CD14-positive monocyte (primary cell): Measurements from ENCODE around the gene TBC1D22A. TPM values are rescaled to one million over a fixed set of nuclear protein-coding genes. Genes with fewer than 3 reads are reported as not detected.

Experiments used
- DNase-seq, 3 donors: peaks; one replicate each; pipeline ENCODE4 v3.0.0-alpha.2; 2011 to 2022
- H2AFZ ChIP-seq: 2 replicates; pipeline ENCODE4 v1.6.0; 2012; ENCODE audit warnings: mild to moderate bottlenecking, low read depth, low read length, inconsistent platforms; ENCODE audit not compliant: insufficient read depth, poor library complexity, severe bottlenecking
- H3K27ac ChIP-seq, 2 donors: 1 replicate in 1 of 2; 2 replicates in 1 of 2; pipeline ENCODE4 v1.5.1; 2012 to 2013; ENCODE audit warnings: low read length in 2 of 2, control low read depth in 1 of 2, inconsistent platforms in 1 of 2, low read depth in 1 of 2, mild to moderate bottlenecking in 1 of 2
- H3K27me3 ChIP-seq, 2 donors: one replicate each; pipeline versions ENCODE4 v1.6.0 to v1.6.1; 2011 to 2013; ENCODE audit warnings: low read length in 2 of 2; ENCODE audit not compliant: control insufficient read depth in 2 of 2, insufficient read depth in 2 of 2
- H3K36me3 ChIP-seq, 2 donors: replicated peaks in 1 of 2; 1 replicate in 1 of 2; 2 replicates in 1 of 2; pipeline versions ENCODE4 v1.5.1 to v1.6.1; 2012 to 2013; ENCODE audit warnings: low read length in 2 of 2, control low read depth in 1 of 2, inconsistent platforms in 1 of 2, mild to moderate bottlenecking in 1 of 2; ENCODE audit not compliant: insufficient read depth in 2 of 2, control insufficient read depth in 1 of 2
- H3K4me1 ChIP-seq, 2 donors: 1 replicate in 1 of 2; 2 replicates in 1 of 2; pipeline versions ENCODE4 v1.5.1 to v1.6.1; 2012 to 2013; ENCODE audit warnings: low read length in 2 of 2, control low read depth in 1 of 2, inconsistent platforms in 1 of 2, mild to moderate bottlenecking in 1 of 2, moderate library complexity in 1 of 2; ENCODE audit not compliant: insufficient read depth in 2 of 2, control insufficient read depth in 1 of 2
- H3K4me2 ChIP-seq: replicated peaks from 2 replicates; pipeline ENCODE3; 2012; ENCODE audit warnings: low read length, moderate library complexity, mild to moderate bottlenecking; ENCODE audit not compliant: poor library complexity, severe bottlenecking; ENCODE audit errors: extremely low read depth
- H3K4me3 ChIP-seq, 3 experiments: fragments of 200-600 bp in 1 of 3; sonication (generic) in 1 of 3; replicated peaks in 1 of 3; 1 replicate in 2 of 3; 2 replicates in 1 of 3; pipeline ENCODE4 v1.5.1; 2011 to 2013; ENCODE audit warnings: low read length in 3 of 3, mild to moderate bottlenecking in 3 of 3, control low read depth in 2 of 3, low read depth in 2 of 3, inconsistent platforms in 1 of 3, moderate library complexity in 1 of 3
- H3K79me2 ChIP-seq: 2 replicates; pipeline ENCODE4 v1.6.0; 2012; ENCODE audit warnings: mild to moderate bottlenecking, control low read depth, inconsistent platforms, low read length, moderate library complexity; ENCODE audit not compliant: insufficient read depth
- H3K9ac ChIP-seq: 2 replicates; pipeline ENCODE4 v1.6.0; 2017; ENCODE audit warnings: low read length, mild to moderate bottlenecking; ENCODE audit not compliant: insufficient read depth, poor library complexity, severe bottlenecking
- H3K9me3 ChIP-seq, 2 donors: replicated peaks in 1 of 2; 1 replicate in 1 of 2; 2 replicates in 1 of 2; pipeline versions ENCODE4 v1.5.1 to v1.6.1; 2012 to 2013; ENCODE audit warnings: low read length in 2 of 2, control low read depth in 1 of 2; ENCODE audit not compliant: control insufficient read depth in 1 of 2, insufficient read depth in 1 of 2
- H4K20me1 ChIP-seq: 2 replicates; pipeline ENCODE4 v1.6.0; 2012; ENCODE audit warnings: mild to moderate bottlenecking, low read length, control low read depth, moderate library complexity; ENCODE audit not compliant: insufficient read depth
- H3K27ac Mint-ChIP-seq, 7 donors: one replicate each; pipeline ENCODE4 v1.8.0; 2020; ENCODE audit warnings: mild to moderate bottlenecking in 7 of 7, mixed read lengths in 7 of 7, moderate library complexity in 6 of 7, inconsistent platforms in 2 of 7
- H3K27me3 Mint-ChIP-seq, 3 donors: one replicate each; pipeline ENCODE4 v1.8.0; 2021 to 2022; ENCODE audit warnings: low read depth in 3 of 3, mild to moderate bottlenecking in 3 of 3, mixed read lengths in 3 of 3, moderate library complexity in 3 of 3, inconsistent platforms in 1 of 3
- H3K36me3 Mint-ChIP-seq, 2 donors: one replicate each; pipeline ENCODE4 v1.8.0; 2020; ENCODE audit warnings: mixed read lengths in 2 of 2, inconsistent platforms in 1 of 2, mild to moderate bottlenecking in 1 of 2
- H3K4me1 Mint-ChIP-seq: one replicate; pipeline ENCODE4 v1.8.0; 2020; ENCODE audit warnings: mild to moderate bottlenecking, mixed read lengths
- H3K4me3 Mint-ChIP-seq, 2 donors: one replicate each; pipeline ENCODE4 v1.8.0; 2020; ENCODE audit warnings: mild to moderate bottlenecking in 2 of 2, mixed read lengths in 2 of 2, moderate library complexity in 1 of 2
- H3K9me3 Mint-ChIP-seq, 7 donors: one replicate each; pipeline ENCODE4 v1.8.0; 2020 to 2022; ENCODE audit warnings: mixed read lengths in 7 of 7, mild to moderate bottlenecking in 6 of 7, moderate library complexity in 6 of 7, inconsistent platforms in 2 of 7
- WGBS: methylation state at CpG from one replicate; pipeline ENCODE4 v1.1.5; 2013; ENCODE audit warnings: missing lambda C conversion rate; ENCODE audit not compliant: insufficient coverage; 5-methylcytosine and 5-hydroxymethylcytosine counted together
- intact Hi-C, 2 donors: fragments of 100-400 bp; cut with micrococcal nuclease; formaldehyde crosslinking; loops; one replicate each; pipeline versions ENCODE4 v1.15.0 to v1.15.1; 2023
- polyA plus RNA-seq, 3 donors: library from polyadenylated mRNA; depleted of rRNA in 1 of 3; unstranded in 2 of 3; stranded (reverse) in 1 of 3; fragments of 300-500 nt in 2 of 3; fragments of >200 nt in 1 of 3; fragmentation: Illumina TruSeq in 2 of 3; gene quantifications; 1 replicate in 2 of 3; 2 replicates in 1 of 3; pipeline ENCODE4 v1.2.3, GENCODE V29; 2012 to 2021
- TF ChIP-seq, protein P1 (sequence below): fragments of 200-600 bp; IDR thresholded peaks from one replicate; pipeline ENCODE4 v1.8.0; 2022; ENCODE audit warnings: antibody characterized with exemption, mild to moderate bottlenecking

TBC1D22A gene
- polyA plus RNA-seq, 3 donors, result 25.9 to 36.2 (median 29.5) TPM

DNA sequence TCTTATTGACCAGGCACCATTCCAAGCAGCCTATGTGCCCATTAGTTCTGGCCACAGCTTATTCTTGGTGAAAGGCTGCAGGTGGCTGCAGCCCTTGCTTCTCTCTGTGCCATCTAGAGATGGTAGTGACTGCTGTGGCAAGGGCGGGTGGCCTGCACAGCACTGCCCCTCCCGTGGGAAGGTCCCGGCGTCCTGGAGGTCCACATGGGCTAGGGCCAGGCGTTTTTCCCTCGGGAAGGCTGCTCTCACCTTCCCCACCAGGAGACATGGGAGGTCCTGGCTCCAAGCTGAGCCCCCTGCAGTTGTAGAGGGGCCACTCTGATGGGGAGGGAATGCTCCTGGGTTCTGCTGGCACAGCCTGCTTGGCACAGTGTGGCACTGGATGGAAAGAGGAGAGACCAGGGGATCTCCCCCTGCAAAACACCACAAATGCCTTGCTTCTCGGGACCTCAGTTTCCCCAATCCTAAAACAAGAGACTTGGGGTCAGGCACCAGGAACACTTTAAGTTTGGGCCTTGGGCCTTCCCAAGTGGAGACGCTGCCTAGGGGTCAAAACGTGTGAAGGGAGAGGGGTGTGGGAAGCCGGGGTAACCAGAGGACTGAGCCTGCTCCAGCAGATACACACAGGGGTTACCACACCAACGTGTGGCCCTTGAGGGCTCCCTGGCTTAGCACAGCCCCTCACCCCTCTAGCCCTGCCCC is 10.0 kb upstream of the TBC1D22A start:
- intact Hi-C loops, result loop anchor here in 1 of 2 donors (5.0 kb wide), 1 partner anchor 40 kb away; no protein-coding TSS in a partner anchor
- 97% methylated on average over 6 of the region's 11 CpGs for WGBS

DNA sequence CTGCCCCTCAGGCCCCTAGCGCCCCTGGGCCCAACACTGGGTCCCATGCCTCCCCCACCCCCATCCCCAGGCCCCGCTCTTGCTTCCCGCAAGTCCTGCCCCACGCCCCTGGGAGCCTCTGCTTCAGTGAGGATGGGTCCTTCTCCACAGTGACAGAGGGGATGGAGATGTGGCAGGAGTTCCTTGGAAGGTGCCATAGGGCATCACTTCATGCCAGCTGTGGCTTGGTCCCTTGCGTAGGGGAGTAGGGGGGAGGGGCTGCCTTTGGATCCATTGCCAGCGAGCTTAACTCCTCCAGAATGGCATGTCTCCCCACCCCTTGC is 9.5 kb upstream of the TBC1D22A start:
- TF ChIP-seq, protein P1, sequence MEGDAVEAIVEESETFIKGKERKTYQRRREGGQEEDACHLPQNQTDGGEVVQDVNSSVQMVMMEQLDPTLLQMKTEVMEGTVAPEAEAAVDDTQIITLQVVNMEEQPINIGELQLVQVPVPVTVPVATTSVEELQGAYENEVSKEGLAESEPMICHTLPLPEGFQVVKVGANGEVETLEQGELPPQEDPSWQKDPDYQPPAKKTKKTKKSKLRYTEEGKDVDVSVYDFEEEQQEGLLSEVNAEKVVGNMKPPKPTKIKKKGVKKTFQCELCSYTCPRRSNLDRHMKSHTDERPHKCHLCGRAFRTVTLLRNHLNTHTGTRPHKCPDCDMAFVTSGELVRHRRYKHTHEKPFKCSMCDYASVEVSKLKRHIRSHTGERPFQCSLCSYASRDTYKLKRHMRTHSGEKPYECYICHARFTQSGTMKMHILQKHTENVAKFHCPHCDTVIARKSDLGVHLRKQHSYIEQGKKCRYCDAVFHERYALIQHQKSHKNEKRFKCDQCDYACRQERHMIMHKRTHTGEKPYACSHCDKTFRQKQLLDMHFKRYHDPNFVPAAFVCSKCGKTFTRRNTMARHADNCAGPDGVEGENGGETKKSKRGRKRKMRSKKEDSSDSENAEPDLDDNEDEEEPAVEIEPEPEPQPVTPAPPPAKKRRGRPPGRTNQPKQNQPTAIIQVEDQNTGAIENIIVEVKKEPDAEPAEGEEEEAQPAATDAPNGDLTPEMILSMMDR, result no peak
- Histone ChIP-seq H3K27ac (peak overlapping the region; percentile 100), H3K27me3 (no peaks in the 10 kb centered on the region), H3K9me3 (peaks cover 0 to 14% of the 10 kb centered on the region in 2 donors), H3K4me1 (peaks cover 89 to 90% of the 10 kb centered on the region in 2 donors), H3K4me2 (no peak overlapping the region), H3K79me2 (no peaks in the 10 kb centered on the region), H4K20me1 (no peaks in the 10 kb centered on the region), H2AFZ (no peak overlapping the region), H3K36me3 (no peaks in the 10 kb centered on the region), H3K4me3 (peak overlapping the region in 1 of 3 experiments; percentile 53), H3K9ac (peak overlapping the region; percentile 94)
- intact Hi-C loops, result loop anchor here in 1 of 2 donors (5.0 kb wide), 1 partner anchor 39 kb away; no protein-coding TSS in a partner anchor
- Mint-ChIP-seq H3K36me3 (peaks cover 5 to 8% of the 10 kb centered on the region in 2 donors), H3K4me3 (no peak overlapping the region), H3K27ac (peak overlapping the region; percentile 100), H3K27me3 (peaks cover 0 to 9% (median 7%) of the 10 kb centered on the region in 3 donors), H3K4me1 (peaks cover 77% of the 10 kb centered on the region), H3K9me3 (peaks cover 5 to 16% (median 9%) of the 10 kb centered on the region in 7 donors)
- no peak for DNase-seq
- no CpG with 5 or more reads among the region's 6 CpGs for WGBS

More for the DNA sequence above, 10.0 kb upstream of the TBC1D22A start:
- no peak for DNase-seq
- peaks cover 5 to 7% of the 10 kb centered on the region in 2 donors for H3K36me3 Mint-ChIP-seq
- no peaks in the 10 kb centered on the region for H4K20me1 ChIP-seq
- peaks cover 5 to 16% (median 9%) of the 10 kb centered on the region in 7 donors for H3K9me3 Mint-ChIP-seq
- TF ChIP-seq, protein P1, result no peak
- no peak overlapping the region for H2AFZ ChIP-seq
- peaks cover 72% of the 10 kb centered on the region for H3K4me1 Mint-ChIP-seq
- H3K36me3 ChIP-seq, result no peaks in the 10 kb centered on the region
- peak overlapping the region; percentile 8 to 100 for H3K27ac ChIP-seq
- peaks cover 0 to 14% of the 10 kb centered on the region in 2 donors for H3K9me3 ChIP-seq
- H3K27me3 ChIP-seq, result no peaks in the 10 kb centered on the region
- peak overlapping the region; percentile 53 to 100 (median 100) for H3K27ac Mint-ChIP-seq
- H3K27me3 Mint-ChIP-seq, result peaks cover 0 to 6% (median 6%) of the 10 kb centered on the region in 3 donors
- no peaks in the 10 kb centered on the region for H3K79me2 ChIP-seq
- H3K4me3 ChIP-seq, result no peak overlapping the region
- H3K4me2 ChIP-seq, result no peak overlapping the region
- H3K9ac ChIP-seq, result no peak overlapping the region
- H3K4me3 Mint-ChIP-seq, result no peak overlapping the region
- H3K4me1 ChIP-seq, result peaks cover 84% of the 10 kb centered on the region in 2 donors
